Mesenchymal stem cell (in vitro differentiated cells and primary cell): ENCODE measurements around the gene PRRC2C.

Experiments
- DNase-seq: peaks from one replicate; pipeline ENCODE4 v3.0.0-alpha.2; 2013
- H2AFZ ChIP-seq: one replicate; pipeline ENCODE4 v1.6.1; 2013; ENCODE audit warnings: low read depth, mild to moderate bottlenecking, control low read depth, inconsistent platforms, low read length, moderate library complexity
- H2AK5ac ChIP-seq: 2 replicates; pipeline ENCODE4 v1.6.1; 2013; ENCODE audit warnings: low read length, moderate library complexity, mild to moderate bottlenecking, inconsistent platforms; ENCODE audit not compliant: severe bottlenecking
- H2BK120ac ChIP-seq: one replicate; pipeline ENCODE4 v1.6.1; 2013; ENCODE audit warnings: low read depth, mild to moderate bottlenecking, inconsistent platforms, low read length, moderate library complexity
- H2BK12ac ChIP-seq, 2 experiments: one replicate each; pipeline ENCODE4 v1.6.1; 2013; ENCODE audit warnings: inconsistent platforms in 2 of 2, low read length in 2 of 2, mild to moderate bottlenecking in 2 of 2, moderate library complexity in 2 of 2, control low read depth in 1 of 2
- H2BK15ac ChIP-seq: one replicate; pipeline ENCODE4 v1.6.1; 2013; ENCODE audit warnings: mild to moderate bottlenecking, low read depth, inconsistent platforms; ENCODE audit not compliant: poor library complexity, severe bottlenecking
- H2BK5ac ChIP-seq: 2 replicates; pipeline ENCODE4 v1.6.1; 2013; ENCODE audit warnings: low read depth, mild to moderate bottlenecking, low read length, control low read depth, inconsistent platforms; ENCODE audit not compliant: poor library complexity, severe bottlenecking
- H3K14ac ChIP-seq, 2 experiments: one replicate each; pipeline ENCODE4 v1.6.1; 2013; ENCODE audit warnings: inconsistent platforms in 2 of 2, low read length in 2 of 2, control low read depth in 1 of 2, mild to moderate bottlenecking in 1 of 2, moderate library complexity in 1 of 2
- H3K18ac ChIP-seq, 2 experiments: one replicate each; pipeline ENCODE4 v1.6.1; 2013; ENCODE audit warnings: inconsistent platforms in 2 of 2, low read length in 2 of 2, control low read depth in 1 of 2, low read depth in 1 of 2, mild to moderate bottlenecking in 1 of 2
- H3K23ac ChIP-seq, 2 experiments: one replicate each; pipeline ENCODE4 v1.6.1; 2013; ENCODE audit warnings: inconsistent platforms in 2 of 2, low read length in 2 of 2, mild to moderate bottlenecking in 2 of 2, moderate library complexity in 2 of 2, control low read depth in 1 of 2
- H3K27ac ChIP-seq: 2 replicates; pipeline ENCODE4 v1.5.1; 2013; ENCODE audit warnings: mild to moderate bottlenecking, moderate library complexity, low read length, control low read depth, inconsistent platforms; ENCODE audit not compliant: poor library complexity, severe bottlenecking
- H3K27me3 ChIP-seq, 2 experiments: 2 replicates each; pipeline versions ENCODE4 v1.6.1 to v1.7.0; 2013; ENCODE audit warnings: low read length in 2 of 2, mild to moderate bottlenecking in 2 of 2, moderate library complexity in 2 of 2, control low read depth in 1 of 2, inconsistent platforms in 1 of 2; ENCODE audit not compliant: control insufficient read depth in 1 of 2, insufficient read depth in 1 of 2
- H3K36me3 ChIP-seq, 2 experiments: 2 replicates each; pipeline versions ENCODE4 v1.6.1 to v1.7.0; 2013; ENCODE audit warnings: low read length in 2 of 2, control low read depth in 1 of 2, inconsistent platforms in 1 of 2, low read depth in 1 of 2, mild to moderate bottlenecking in 1 of 2; ENCODE audit not compliant: insufficient read depth in 2 of 2, control insufficient read depth in 1 of 2
- H3K4ac ChIP-seq, 2 experiments: one replicate each; pipeline ENCODE4 v1.6.1; 2013; ENCODE audit warnings: inconsistent platforms in 2 of 2, low read length in 2 of 2, mild to moderate bottlenecking in 2 of 2, moderate library complexity in 2 of 2, control low read depth in 1 of 2, low read depth in 1 of 2
- H3K4me1 ChIP-seq: 2 replicates; pipeline ENCODE4 v1.6.1; 2013; ENCODE audit warnings: low read depth, low read length, control low read depth; ENCODE audit not compliant: control insufficient read depth, insufficient read depth
- H3K4me2 ChIP-seq: 2 replicates; pipeline ENCODE4 v1.6.1; 2013; ENCODE audit warnings: low read length, mild to moderate bottlenecking, inconsistent platforms; ENCODE audit not compliant: poor library complexity, severe bottlenecking
- H3K4me3 ChIP-seq, 2 experiments: 2 replicates each; pipeline versions ENCODE4 v1.5.1 to v1.7.0; 2013; ENCODE audit warnings: low read length in 2 of 2, mild to moderate bottlenecking in 2 of 2, control low read depth in 1 of 2, low read depth in 1 of 2; ENCODE audit not compliant: insufficient read depth in 1 of 2
- H3K79me1 ChIP-seq: replicated peaks from 2 replicates; pipeline ENCODE4 v1.6.1; 2013; ENCODE audit warnings: mild to moderate bottlenecking, control low read depth, low read length, inconsistent platforms; ENCODE audit not compliant: poor library complexity, severe bottlenecking
- H3K9ac ChIP-seq: 2 replicates; pipeline ENCODE4 v1.7.0; 2013; ENCODE audit warnings: mild to moderate bottlenecking, low read length, moderate library complexity
- H3K9me3 ChIP-seq: 2 replicates; pipeline ENCODE4 v1.7.0; 2013; ENCODE audit warnings: mild to moderate bottlenecking, low read length; ENCODE audit not compliant: control insufficient read depth
- H4K8ac ChIP-seq: one replicate; pipeline ENCODE4 v1.6.1; 2013; ENCODE audit warnings: inconsistent platforms, mild to moderate bottlenecking, low read length, moderate library complexity
- H4K91ac ChIP-seq: one replicate; pipeline ENCODE4 v1.6.1; 2013; ENCODE audit warnings: mild to moderate bottlenecking, low read length, inconsistent platforms
- WGBS: methylation state at CpG from one replicate; pipeline ENCODE4 v1.1.7; 2013; ENCODE audit warnings: mixed read lengths; 5-methylcytosine and 5-hydroxymethylcytosine counted together

Gene PRRC2C

GRCh38 chr1:171467626-171468025 lies 17.7 kb upstream of the PRRC2C start:
- H3K18ac ChIP-seq: no peak overlapping the region
- H3K23ac ChIP-seq: no peak overlapping the region
- H4K91ac ChIP-seq: no peak overlapping the region
- H4K8ac ChIP-seq: no peak overlapping the region
- no peak overlapping the region for H3K4ac ChIP-seq
- no peak overlapping the region for H2AK5ac ChIP-seq
- no peak overlapping the region for H2BK120ac ChIP-seq
- no peak overlapping the region for H3K4me3 ChIP-seq
- no peak for DNase-seq
- H2BK5ac ChIP-seq: no peak overlapping the region
- H3K27me3 ChIP-seq: no peaks in the 10 kb centered on the region
- H2BK15ac ChIP-seq: no peak overlapping the region
- H2AFZ ChIP-seq: no peak overlapping the region
- H2BK12ac ChIP-seq: no peak overlapping the region
- no peaks in the 10 kb centered on the region for H3K36me3 ChIP-seq
- peak overlapping the region; percentile 80 for H3K9ac ChIP-seq
- no peak overlapping the region for H3K4me2 ChIP-seq
- H3K79me1 ChIP-seq: no peaks in the 10 kb centered on the region
- peaks cover 5% of the 10 kb centered on the region for H3K4me1 ChIP-seq
- no peaks in the 10 kb centered on the region for H3K9me3 ChIP-seq
- H3K27ac ChIP-seq: no peak overlapping the region
- no peak overlapping the region for H3K14ac ChIP-seq

- Histone ChIP-seq H4K91ac (no peak overlapping the region), H2BK15ac (no peak overlapping the region), H3K4me1 (peaks cover 5% of the 10 kb centered on the region), H3K9ac (peak overlapping the region; percentile 80), H3K18ac (no peak overlapping the region), H3K79me1 (no peaks in the 10 kb centered on the region), H3K27ac (no peak overlapping the region), H3K27me3 (no peaks in the 10 kb centered on the region), H4K8ac (no peak overlapping the region), H3K9me3 (no peaks in the 10 kb centered on the region), H3K4me2 (no peak overlapping the region), H2AFZ (no peak overlapping the region), H2BK120ac (no peak overlapping the region), H2BK5ac (no peak overlapping the region), H2AK5ac (no peak overlapping the region), H2BK12ac (no peak overlapping the region), H3K4ac (no peak overlapping the region), H3K23ac (no peak overlapping the region), H3K4me3 (no peak overlapping the region), H3K36me3 (no peaks in the 10 kb centered on the region), H3K14ac (no peak overlapping the region)
- DNase-seq: peak; percentile 27
- WGBS: 100% methylated on average over 1 of the region's 3 CpGs
Observed at GRCh38 chr1:171468120-171468750, 17.1 kb upstream of the PRRC2C start.

GRCh38 chr1:171470726-171471125 lies 14.6 kb upstream of the PRRC2C start:
- Histone ChIP-seq H4K91ac (no peak overlapping the region), H2BK5ac (no peak overlapping the region), H3K18ac (no peak overlapping the region), H3K9me3 (no peaks in the 10 kb centered on the region), H3K9ac (no peak overlapping the region), H2AK5ac (no peak overlapping the region), H4K8ac (no peak overlapping the region), H3K4me2 (no peak overlapping the region), H3K4me3 (no peak overlapping the region), H2AFZ (no peak overlapping the region), H3K27me3 (no peaks in the 10 kb centered on the region), H3K27ac (no peak overlapping the region), H3K4me1 (peaks cover 5% of the 10 kb centered on the region), H2BK15ac (no peak overlapping the region), H2BK120ac (no peak overlapping the region), H3K14ac (no peak overlapping the region), H3K79me1 (no peaks in the 10 kb centered on the region), H2BK12ac (no peak overlapping the region), H3K4ac (no peak overlapping the region), H3K23ac (no peak overlapping the region), H3K36me3 (no peaks in the 10 kb centered on the region)
- WGBS: 93% methylated on average over 1 of the region's 1 CpG
- DNase-seq: no peak

- WGBS: 93% methylated on average over 7 of the region's 7 CpGs
- Histone ChIP-seq H3K18ac (no peak overlapping the region), H3K4me2 (no peak overlapping the region), H3K4me3 (no peak overlapping the region), H2BK5ac (no peak overlapping the region), H4K8ac (no peak overlapping the region), H3K23ac (no peak overlapping the region), H2BK120ac (no peak overlapping the region), H2AFZ (no peak overlapping the region), H3K9me3 (no peaks in the 10 kb centered on the region), H3K27me3 (no peaks in the 10 kb centered on the region), H3K4ac (no peak overlapping the region), H2BK12ac (no peak overlapping the region), H3K14ac (no peak overlapping the region), H3K9ac (no peak overlapping the region), H4K91ac (no peak overlapping the region), H3K4me1 (peaks cover 5% of the 10 kb centered on the region), H3K27ac (peak overlapping the region; percentile 41), H2AK5ac (no peak overlapping the region), H2BK15ac (no peak overlapping the region), H3K36me3 (no peaks in the 10 kb centered on the region), H3K79me1 (no peaks in the 10 kb centered on the region)
- DNase-seq: no peak
Observed at GRCh38 chr1:171472183-171472647, 13.1 kb upstream of the PRRC2C start.
